ENCODE results near the gene RFXANK. TPM values are rescaled to one million over a fixed set of nuclear protein-coding genes. Genes with fewer than 3 reads are reported as not detected.

The RFXANK gene
- total RNA-seq, 1 donor from 2014 or later: 111 TPM

DNA sequence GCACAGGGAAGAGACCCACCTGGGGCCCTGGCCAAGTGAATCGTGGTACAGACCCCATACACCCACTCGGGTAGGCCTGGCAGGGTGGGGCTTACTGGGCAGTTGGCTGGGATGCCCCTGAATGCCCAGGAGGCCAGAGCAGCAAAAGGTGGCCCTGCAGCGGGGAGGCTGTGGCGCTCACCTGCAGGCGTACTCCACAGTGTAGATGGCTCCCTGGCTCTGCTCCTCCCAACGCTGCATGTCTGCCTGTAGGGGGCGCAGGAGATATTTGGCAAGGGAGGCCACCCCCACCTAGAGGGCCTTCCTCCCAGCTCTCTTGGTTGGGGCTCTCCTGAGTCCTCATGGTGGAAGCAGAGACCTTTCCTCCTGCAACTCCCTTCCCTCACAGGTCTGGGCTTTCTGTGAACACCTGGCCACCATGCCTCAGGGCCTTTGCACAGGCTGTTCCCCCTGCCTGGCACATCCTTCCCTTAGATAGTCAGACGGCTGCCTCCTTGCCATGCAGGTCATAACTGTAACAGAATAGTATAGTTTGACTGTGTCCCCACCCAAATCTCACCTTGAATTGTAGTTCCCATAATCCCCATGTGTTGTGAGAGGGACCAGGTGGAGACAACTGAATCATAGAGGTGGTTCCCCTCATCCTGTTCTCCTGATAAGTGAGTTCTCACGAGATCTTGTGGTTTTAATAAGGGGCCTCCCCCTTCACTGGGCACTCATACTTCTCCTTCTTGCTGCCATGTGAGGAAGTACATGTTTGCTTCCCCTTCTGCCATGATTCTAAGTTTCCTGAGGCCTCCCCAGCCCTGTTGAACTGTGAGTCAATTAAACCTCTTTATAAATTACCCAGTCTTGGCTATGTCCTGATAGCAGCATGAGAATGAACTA is 6.0 kb upstream of the RFXANK start:
- peaks cover 8% of the 10 kb centered on the region for H3K36me3 Mint-ChIP-seq (ENCODE audit: low read depth)
- peak overlapping the region; percentile 22 for H3K27ac Mint-ChIP-seq (ENCODE audit: unreplicated experiment)
- DNase-seq (ENCODE audit: low read depth, low spot score): peak; percentile 61
- TF ChIP-seq, protein P1, sequence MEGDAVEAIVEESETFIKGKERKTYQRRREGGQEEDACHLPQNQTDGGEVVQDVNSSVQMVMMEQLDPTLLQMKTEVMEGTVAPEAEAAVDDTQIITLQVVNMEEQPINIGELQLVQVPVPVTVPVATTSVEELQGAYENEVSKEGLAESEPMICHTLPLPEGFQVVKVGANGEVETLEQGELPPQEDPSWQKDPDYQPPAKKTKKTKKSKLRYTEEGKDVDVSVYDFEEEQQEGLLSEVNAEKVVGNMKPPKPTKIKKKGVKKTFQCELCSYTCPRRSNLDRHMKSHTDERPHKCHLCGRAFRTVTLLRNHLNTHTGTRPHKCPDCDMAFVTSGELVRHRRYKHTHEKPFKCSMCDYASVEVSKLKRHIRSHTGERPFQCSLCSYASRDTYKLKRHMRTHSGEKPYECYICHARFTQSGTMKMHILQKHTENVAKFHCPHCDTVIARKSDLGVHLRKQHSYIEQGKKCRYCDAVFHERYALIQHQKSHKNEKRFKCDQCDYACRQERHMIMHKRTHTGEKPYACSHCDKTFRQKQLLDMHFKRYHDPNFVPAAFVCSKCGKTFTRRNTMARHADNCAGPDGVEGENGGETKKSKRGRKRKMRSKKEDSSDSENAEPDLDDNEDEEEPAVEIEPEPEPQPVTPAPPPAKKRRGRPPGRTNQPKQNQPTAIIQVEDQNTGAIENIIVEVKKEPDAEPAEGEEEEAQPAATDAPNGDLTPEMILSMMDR (conservative IDR thresholded peaks at IDR 0.05): peak; percentile 69
- H3K4me1 Mint-ChIP-seq: peaks cover 11% of the 10 kb centered on the region
- H3K4me3 Mint-ChIP-seq: peak overlapping the region; percentile 79
- H3K27me3 Mint-ChIP-seq (ENCODE audit: low read depth): no peaks in the 10 kb centered on the region
- H3K9me3 Mint-ChIP-seq: no peaks in the 10 kb centered on the region

DNA sequence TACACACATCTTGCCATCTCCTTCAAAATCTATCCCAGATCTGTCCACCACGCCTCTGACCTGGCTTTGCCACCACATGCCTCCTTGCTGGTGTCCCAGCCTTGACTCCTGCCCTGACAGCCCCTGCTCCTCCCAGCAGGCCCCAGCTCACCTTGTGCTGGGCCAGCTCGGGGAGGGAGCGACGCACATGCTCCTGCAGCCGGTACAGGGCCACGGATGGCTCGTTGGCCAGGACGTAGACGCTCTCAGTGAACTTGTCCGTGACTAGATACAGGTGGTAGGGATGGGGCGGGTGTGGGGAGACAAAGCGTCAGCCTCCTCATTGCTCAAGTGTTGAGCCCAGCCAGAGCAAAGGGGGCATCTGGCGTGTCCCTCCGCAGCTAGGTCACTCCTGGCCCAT is 5.3 kb upstream of the RFXANK start:
- Mint-ChIP-seq H3K27ac (ENCODE audit: unreplicated experiment) (no peak overlapping the region), H3K4me3 (peak overlapping the region; percentile 79), H3K27me3 (ENCODE audit: low read depth) (no peaks in the 10 kb centered on the region), H3K36me3 (ENCODE audit: low read depth) (peaks cover 8% of the 10 kb centered on the region), H3K9me3 (no peaks in the 10 kb centered on the region), H3K4me1 (peaks cover 17% of the 10 kb centered on the region)
- no peak for DNase-seq (ENCODE audit: low read depth, low spot score)
- TF ChIP-seq, protein P1 (conservative IDR thresholded peaks at IDR 0.05): no peak

DNA sequence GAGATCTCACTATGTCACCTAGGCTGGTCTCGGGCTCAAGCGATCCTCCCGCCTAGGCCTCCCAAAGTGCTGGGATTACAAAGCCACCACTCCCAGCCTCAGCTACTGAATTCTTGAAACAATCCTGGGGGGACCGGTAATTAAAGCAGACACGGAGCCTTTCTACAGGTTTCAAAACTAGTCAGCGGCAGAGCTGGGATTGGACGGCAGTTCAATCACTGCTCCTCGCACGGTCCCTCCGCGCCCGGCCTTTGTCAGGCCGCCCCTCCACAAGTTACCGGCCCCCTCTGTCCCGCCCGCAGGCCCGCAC is 335 bp upstream of the RFXANK start:
- Mint-ChIP-seq H3K27ac (ENCODE audit: unreplicated experiment) (peak overlapping the region; percentile 97), H3K4me1 (peaks cover 35% of the 10 kb centered on the region), H3K9me3 (no peaks in the 10 kb centered on the region), H3K4me3 (peak overlapping the region; percentile 100), H3K27me3 (ENCODE audit: low read depth) (no peaks in the 10 kb centered on the region), H3K36me3 (ENCODE audit: low read depth) (peaks cover 6% of the 10 kb centered on the region)
- no peak for DNase-seq (ENCODE audit: low read depth, low spot score)
- TF ChIP-seq, protein P1 (conservative IDR thresholded peaks at IDR 0.05): no peak

DNA sequence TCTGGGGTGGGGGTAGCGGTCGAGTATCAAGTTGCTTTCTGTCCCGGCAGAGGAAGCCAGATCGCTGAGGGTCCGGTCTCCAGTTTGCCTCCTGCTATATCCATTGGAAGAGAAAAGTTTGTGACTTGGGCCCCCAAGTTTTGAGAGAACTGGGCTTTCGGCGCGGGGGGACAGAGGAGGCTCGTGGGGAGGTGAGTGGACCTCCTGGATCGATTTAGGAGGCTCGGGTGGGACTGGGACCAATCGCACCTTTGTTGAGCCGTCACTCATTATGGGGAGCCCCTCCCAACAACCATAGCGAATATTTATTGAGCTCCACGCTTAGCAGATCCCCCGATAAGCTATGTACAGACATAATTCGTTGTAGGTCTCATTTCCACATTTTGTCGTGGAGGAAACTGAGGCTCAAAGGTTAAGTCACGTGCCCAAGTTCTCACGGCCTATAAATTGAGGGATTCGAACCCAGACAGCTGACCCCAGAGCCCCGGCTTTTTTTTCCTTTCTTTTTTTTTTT is 909 bp downstream of the RFXANK start:
- no peak for DNase-seq (ENCODE audit: low read depth, low spot score)
- peaks cover 35% of the 10 kb centered on the region for H3K4me1 Mint-ChIP-seq
- no peaks in the 10 kb centered on the region for H3K27me3 Mint-ChIP-seq (ENCODE audit: low read depth)
- TF ChIP-seq, protein P1 (conservative IDR thresholded peaks at IDR 0.05): no peak
- H3K27ac Mint-ChIP-seq (ENCODE audit: unreplicated experiment): peak overlapping the region; percentile 97
- peak overlapping the region; percentile 100 for H3K4me3 Mint-ChIP-seq
- H3K36me3 Mint-ChIP-seq (ENCODE audit: low read depth): peaks cover 6% of the 10 kb centered on the region
- H3K9me3 Mint-ChIP-seq: no peaks in the 10 kb centered on the region

DNA sequence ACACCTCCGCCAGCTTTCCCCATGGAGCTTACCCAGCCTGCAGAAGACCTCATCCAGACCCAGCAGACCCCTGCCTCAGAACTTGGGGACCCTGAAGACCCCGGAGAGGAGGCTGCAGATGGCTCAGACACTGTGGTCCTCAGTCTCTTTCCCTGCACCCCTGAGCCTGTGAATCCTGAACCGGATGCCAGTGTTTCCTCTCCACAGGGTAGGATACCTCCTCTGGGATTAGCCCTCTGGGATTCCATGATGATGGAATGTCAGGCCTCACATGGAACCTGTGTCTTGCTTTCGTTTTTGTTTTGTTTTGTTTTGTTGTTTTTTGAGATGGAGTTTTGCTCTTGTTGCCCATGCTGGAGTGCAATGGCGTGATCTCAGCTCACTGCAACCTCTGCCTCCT is 1.9 kb downstream of the RFXANK start:
- H3K4me3 Mint-ChIP-seq: peak overlapping the region; percentile 100
- no peak for DNase-seq (ENCODE audit: low read depth, low spot score)
- TF ChIP-seq, protein P1 (conservative IDR thresholded peaks at IDR 0.05): no peak
- H3K27ac Mint-ChIP-seq (ENCODE audit: unreplicated experiment): no peak overlapping the region
- H3K27me3 Mint-ChIP-seq (ENCODE audit: low read depth): no peaks in the 10 kb centered on the region
- peaks cover 6% of the 10 kb centered on the region for H3K36me3 Mint-ChIP-seq (ENCODE audit: low read depth)
- H3K9me3 Mint-ChIP-seq: no peaks in the 10 kb centered on the region
- peaks cover 35% of the 10 kb centered on the region for H3K4me1 Mint-ChIP-seq
